Nephron (organoid): ENCODE results near the gene CCPG1.
"Not testable (repeated sequence)": the region's sequence is repeated elsewhere in the genome, so short reads cannot be mapped to it uniquely, and the experiment has no call there.

Experiments
- H3K27ac Mint-ChIP-seq, 3 experiments: 2 replicates each; pipeline ENCODE4 v1.8.0; 2020; ENCODE audit warnings: mixed read lengths in 3 of 3, mild to moderate bottlenecking in 2 of 3, moderate library complexity in 1 of 3
- H3K27me3 Mint-ChIP-seq: 2 replicates; pipeline ENCODE4 v1.8.0; 2021; ENCODE audit warnings: low read depth, mild to moderate bottlenecking, moderate library complexity, mixed read lengths
- H3K36me3 Mint-ChIP-seq: 2 replicates; pipeline ENCODE4 v1.8.0; 2020; ENCODE audit warnings: low read depth, mixed read lengths
- H3K4me1 Mint-ChIP-seq: 2 replicates; pipeline ENCODE4 v1.8.0; 2020; ENCODE audit warnings: mixed read lengths
- H3K4me3 Mint-ChIP-seq, 3 experiments: 2 replicates each; pipeline ENCODE4 v1.8.0; 2020; ENCODE audit warnings: mild to moderate bottlenecking in 3 of 3, mixed read lengths in 3 of 3, moderate library complexity in 2 of 3
- H3K9me3 Mint-ChIP-seq: 2 replicates; pipeline ENCODE4 v1.8.0; 2020; ENCODE audit warnings: mixed read lengths
- TF ChIP-seq, protein P1 (sequence below), 3 experiments: fragments of 200-600 bp; sonication (generic); IDR thresholded peaks; one replicate each; pipeline ENCODE4 v1.5.0; 2021; ENCODE audit warnings: antibody characterized with exemption in 3 of 3; ENCODE audit not compliant: unreplicated experiment in 3 of 3

Gene CCPG1

DNA sequence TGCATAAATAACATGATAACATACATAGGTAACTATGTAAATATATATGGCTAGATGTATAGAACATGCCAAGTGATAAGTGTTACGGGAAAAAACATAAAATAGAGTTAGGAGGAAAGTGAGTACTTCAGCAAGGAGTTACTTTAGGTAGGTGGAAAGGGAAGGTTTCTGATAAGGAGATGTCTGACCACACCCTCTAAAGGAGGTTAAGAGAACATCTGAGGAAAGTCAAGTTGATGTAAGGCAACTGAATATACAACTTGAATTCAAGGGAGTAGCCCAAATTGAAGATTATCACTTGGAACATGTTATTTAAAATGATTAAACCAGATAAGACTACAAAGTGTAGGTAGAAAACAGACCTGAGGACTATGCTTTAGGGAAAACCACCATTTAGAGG is 13.9 kb upstream of the CCPG1 start:
- H3K36me3 Mint-ChIP-seq: peaks cover 6% of the 10 kb centered on the region
- no peaks in the 10 kb centered on the region for H3K4me1 Mint-ChIP-seq
- H3K27me3 Mint-ChIP-seq: no peaks in the 10 kb centered on the region
- H3K27ac Mint-ChIP-seq: no peak overlapping the region
- H3K9me3 Mint-ChIP-seq: no peaks in the 10 kb centered on the region
- no peak overlapping the region for H3K4me3 Mint-ChIP-seq
- TF ChIP-seq, protein P1, sequence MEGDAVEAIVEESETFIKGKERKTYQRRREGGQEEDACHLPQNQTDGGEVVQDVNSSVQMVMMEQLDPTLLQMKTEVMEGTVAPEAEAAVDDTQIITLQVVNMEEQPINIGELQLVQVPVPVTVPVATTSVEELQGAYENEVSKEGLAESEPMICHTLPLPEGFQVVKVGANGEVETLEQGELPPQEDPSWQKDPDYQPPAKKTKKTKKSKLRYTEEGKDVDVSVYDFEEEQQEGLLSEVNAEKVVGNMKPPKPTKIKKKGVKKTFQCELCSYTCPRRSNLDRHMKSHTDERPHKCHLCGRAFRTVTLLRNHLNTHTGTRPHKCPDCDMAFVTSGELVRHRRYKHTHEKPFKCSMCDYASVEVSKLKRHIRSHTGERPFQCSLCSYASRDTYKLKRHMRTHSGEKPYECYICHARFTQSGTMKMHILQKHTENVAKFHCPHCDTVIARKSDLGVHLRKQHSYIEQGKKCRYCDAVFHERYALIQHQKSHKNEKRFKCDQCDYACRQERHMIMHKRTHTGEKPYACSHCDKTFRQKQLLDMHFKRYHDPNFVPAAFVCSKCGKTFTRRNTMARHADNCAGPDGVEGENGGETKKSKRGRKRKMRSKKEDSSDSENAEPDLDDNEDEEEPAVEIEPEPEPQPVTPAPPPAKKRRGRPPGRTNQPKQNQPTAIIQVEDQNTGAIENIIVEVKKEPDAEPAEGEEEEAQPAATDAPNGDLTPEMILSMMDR (IDR thresholded peaks at IDR 0.05; ENCODE audit: unreplicated experiment in 3 of 3): no peak

GRCh38 chr15:55420171-55420866 is 12.2 kb upstream of the CCPG1 start:
- TF ChIP-seq, protein P1 (IDR thresholded peaks at IDR 0.05; ENCODE audit: unreplicated experiment in 3 of 3): no peak
- Mint-ChIP-seq H3K4me1 (no peaks in the 10 kb centered on the region), H3K36me3 (peaks cover 6% of the 10 kb centered on the region), H3K27me3 (no peaks in the 10 kb centered on the region), H3K4me3 (no peak overlapping the region), H3K27ac (no peak overlapping the region), H3K9me3 (no peaks in the 10 kb centered on the region)

DNA sequence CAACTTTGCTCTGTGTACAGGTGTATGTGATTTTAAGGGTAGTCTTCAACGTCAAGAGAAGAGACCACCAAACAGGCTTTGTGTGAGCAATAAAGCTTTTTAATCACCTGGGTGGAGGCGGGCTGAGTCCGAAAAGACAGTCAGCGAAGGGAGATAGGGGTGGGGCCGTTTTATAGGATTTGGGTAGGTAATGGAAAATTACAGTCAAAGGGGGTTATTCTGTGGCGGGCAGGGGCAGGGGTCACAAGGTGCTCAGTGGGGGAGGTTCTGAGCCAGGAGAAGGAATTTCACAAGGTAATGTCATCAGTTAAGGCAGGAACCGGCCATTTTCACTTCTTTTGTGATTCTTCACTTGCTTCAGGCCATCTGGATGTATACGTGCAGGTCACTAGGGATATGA is 9.5 kb upstream of the CCPG1 start:
- not testable (repeated sequence) for H3K9me3 Mint-ChIP-seq, H3K4me3 Mint-ChIP-seq, H3K36me3 Mint-ChIP-seq, H3K27me3 Mint-ChIP-seq, H3K4me1 Mint-ChIP-seq, H3K27ac Mint-ChIP-seq

DNA sequence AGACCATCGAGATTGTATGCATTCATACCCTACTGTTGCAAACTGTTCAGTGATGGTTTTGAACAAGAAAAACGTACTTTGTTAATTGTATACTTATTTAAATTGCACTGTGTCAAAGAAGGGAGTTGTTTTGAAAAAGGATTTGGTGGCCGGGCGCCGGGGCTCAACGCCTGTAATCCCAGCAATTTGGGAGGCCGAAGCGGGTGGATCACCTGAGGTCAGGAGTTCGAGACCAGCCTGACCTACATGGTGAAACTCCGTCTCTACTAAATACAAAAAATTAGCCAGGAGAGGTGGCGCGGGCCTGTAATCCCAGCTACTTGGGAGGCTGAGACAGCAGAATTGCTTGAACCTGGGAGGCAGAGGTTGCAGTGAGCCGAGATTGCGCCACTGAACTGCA is 817 bp upstream of the CCPG1 start:
- not testable (repeated sequence) for H3K9me3 Mint-ChIP-seq, H3K36me3 Mint-ChIP-seq
- peak overlapping the region; percentile 93 to 99 (median 97) for H3K4me3 Mint-ChIP-seq

DNA sequence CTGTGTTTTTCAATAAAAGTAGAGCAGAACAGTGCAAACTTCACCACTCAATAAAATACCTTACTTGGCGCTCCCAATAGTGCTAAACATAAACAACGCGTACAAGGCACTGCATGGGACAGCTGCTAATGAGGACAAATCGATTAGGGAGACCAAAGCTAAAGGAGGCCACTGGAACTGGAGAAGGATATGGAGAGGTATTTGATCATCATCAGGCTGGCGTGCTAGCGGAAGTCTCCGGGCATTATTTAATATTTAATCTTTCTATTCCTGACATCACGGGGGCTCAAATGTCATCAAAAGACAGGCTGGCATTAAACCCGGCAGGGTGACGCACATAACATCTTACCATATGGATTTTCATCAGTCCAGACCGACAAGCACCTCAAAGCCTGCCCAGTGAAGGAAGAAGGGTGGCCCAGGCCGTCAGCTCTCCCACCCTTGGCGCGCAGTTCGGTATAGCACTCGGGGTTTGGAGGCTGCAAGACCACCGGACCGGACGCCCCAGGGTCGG is 604 bp downstream of the CCPG1 start:
- TF ChIP-seq, protein P1 (IDR thresholded peaks at IDR 0.05; ENCODE audit: unreplicated experiment in 3 of 3): no peak
- Mint-ChIP-seq H3K4me3 (peak overlapping the region; percentile 93 to 99 (median 97)), H3K27me3 (no peaks in the 10 kb centered on the region), H3K9me3 (no peaks in the 10 kb centered on the region), H3K36me3 (no peaks in the 10 kb centered on the region), H3K4me1 (peaks cover 13% of the 10 kb centered on the region), H3K27ac (peak overlapping the region; percentile 62 to 87 (median 87))

More for the DNA sequence above, 817 bp upstream of the CCPG1 start:
- Mint-ChIP-seq H3K4me1 (peaks cover 13% of the 10 kb centered on the region), H3K27ac (peak overlapping the region; percentile 62 to 93 (median 87))
- not testable (repeated sequence) for H3K27me3 Mint-ChIP-seq

DNA sequence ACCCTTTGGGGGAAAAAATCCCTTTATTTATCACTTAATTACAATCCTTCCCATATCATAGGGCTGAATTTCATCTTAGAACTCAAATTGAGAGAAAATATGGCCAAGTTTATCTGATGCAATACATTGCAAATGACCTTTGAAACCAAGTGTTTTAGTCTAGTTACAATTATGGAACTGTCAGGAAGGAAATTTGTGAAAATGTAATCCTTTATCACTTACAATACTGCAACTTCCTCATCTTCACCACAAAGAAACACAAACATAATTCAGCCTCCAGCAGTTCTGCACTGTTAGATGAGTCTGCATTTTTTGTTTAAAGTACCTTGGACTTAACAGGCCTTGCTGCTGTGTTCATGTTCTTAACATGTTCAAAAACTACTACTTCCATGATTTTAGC is 4.6 kb downstream of the CCPG1 start:
- H3K4me1 Mint-ChIP-seq: peaks cover 9% of the 10 kb centered on the region
- H3K27me3 Mint-ChIP-seq: no peaks in the 10 kb centered on the region
- H3K4me3 Mint-ChIP-seq: no peak overlapping the region
- TF ChIP-seq, protein P1 (IDR thresholded peaks at IDR 0.05; ENCODE audit: unreplicated experiment in 3 of 3): no peak
- peak overlapping the region in 1 of 3 experiments; percentile 23 for H3K27ac Mint-ChIP-seq
- peaks cover 10% of the 10 kb centered on the region for H3K36me3 Mint-ChIP-seq
- no peaks in the 10 kb centered on the region for H3K9me3 Mint-ChIP-seq

GRCh38 chr15:55402707-55403106 is 5.5 kb downstream of the CCPG1 start:
- peaks cover 16% of the 10 kb centered on the region for H3K36me3 Mint-ChIP-seq
- H3K27ac Mint-ChIP-seq: no peak overlapping the region
- H3K9me3 Mint-ChIP-seq: no peaks in the 10 kb centered on the region
- H3K27me3 Mint-ChIP-seq: no peaks in the 10 kb centered on the region
- no peak overlapping the region for H3K4me3 Mint-ChIP-seq
- H3K4me1 Mint-ChIP-seq: peaks cover 7% of the 10 kb centered on the region
- TF ChIP-seq, protein P1 (IDR thresholded peaks at IDR 0.05; ENCODE audit: unreplicated experiment in 3 of 3): no peak
